Neural cell (in vitro differentiated cells): ENCODE data around the gene ATP9B.

Source experiments
- EP300 ChIP-seq: fragments of 450-650 bp; conservative IDR thresholded peaks from 2 replicates; pipeline ENCODE4 v1.6.1; 2014; ENCODE audit warnings: antibody characterized with exemption, mild to moderate bottlenecking, moderate library complexity; ENCODE audit not compliant: poor library complexity, severe bottlenecking
- POLR2AphosphoS5 ChIP-seq: IDR thresholded peaks from 2 replicates; pipeline ENCODE4 v1.6.1; 2012
- TF ChIP-seq, protein P1 (sequence below): fragments of 450-650 bp; IDR thresholded peaks from 2 replicates; pipeline ENCODE4 v1.5.1; 2014; ENCODE audit warnings: antibody characterized with exemption, mild to moderate bottlenecking, moderate library complexity; ENCODE audit not compliant: poor library complexity, severe bottlenecking

DNA sequence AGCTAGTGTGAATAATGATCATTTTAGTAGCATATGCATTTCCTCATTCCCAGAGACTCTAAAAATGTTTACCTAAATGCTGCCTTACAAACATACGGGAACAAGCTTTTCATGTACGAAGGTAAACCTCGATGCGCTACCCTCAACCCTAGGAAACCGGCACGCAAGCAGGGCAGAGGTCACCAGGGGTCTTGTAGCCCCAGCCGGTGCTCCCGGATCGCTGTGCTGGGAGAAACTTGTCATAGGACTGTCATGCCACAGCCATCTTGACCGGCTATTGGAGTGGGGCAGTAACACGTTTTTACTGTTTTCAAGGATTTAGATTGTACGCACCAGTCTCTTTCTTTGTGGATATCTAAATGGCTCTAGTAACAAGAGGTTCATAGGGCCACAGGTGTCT is 291.7 kb downstream of the ATP9B start:
- TF ChIP-seq, protein P1, sequence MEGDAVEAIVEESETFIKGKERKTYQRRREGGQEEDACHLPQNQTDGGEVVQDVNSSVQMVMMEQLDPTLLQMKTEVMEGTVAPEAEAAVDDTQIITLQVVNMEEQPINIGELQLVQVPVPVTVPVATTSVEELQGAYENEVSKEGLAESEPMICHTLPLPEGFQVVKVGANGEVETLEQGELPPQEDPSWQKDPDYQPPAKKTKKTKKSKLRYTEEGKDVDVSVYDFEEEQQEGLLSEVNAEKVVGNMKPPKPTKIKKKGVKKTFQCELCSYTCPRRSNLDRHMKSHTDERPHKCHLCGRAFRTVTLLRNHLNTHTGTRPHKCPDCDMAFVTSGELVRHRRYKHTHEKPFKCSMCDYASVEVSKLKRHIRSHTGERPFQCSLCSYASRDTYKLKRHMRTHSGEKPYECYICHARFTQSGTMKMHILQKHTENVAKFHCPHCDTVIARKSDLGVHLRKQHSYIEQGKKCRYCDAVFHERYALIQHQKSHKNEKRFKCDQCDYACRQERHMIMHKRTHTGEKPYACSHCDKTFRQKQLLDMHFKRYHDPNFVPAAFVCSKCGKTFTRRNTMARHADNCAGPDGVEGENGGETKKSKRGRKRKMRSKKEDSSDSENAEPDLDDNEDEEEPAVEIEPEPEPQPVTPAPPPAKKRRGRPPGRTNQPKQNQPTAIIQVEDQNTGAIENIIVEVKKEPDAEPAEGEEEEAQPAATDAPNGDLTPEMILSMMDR, result no peak
- TF ChIP-seq POLR2AphosphoS5 (no peak), EP300 (no peak)
